Ovary (tissue), 9 donors: ENCODE measurements around the gene TPRG1L. TPM values are rescaled to one million over a fixed set of nuclear protein-coding genes. Genes with fewer than 3 reads are reported as not detected.
"Not testable (repeated sequence)": the region's sequence is repeated elsewhere in the genome, so short reads cannot be mapped to it uniquely, and the experiment has no call there.

Experiments
- DNase-seq, 5 donors: peaks; one replicate each; pipeline ENCODE4 v3.0.0-alpha.2; 2019 to 2020
- H3K27ac ChIP-seq, 2 donors: fragments of 200-600 bp; one replicate each; pipeline versions ENCODE4 v1.5.1 to v1.8.0; 2019 to 2022
- H3K27me3 ChIP-seq: fragments of 200-600 bp; one replicate; pipeline ENCODE4 v1.8.0; 2022
- H3K36me3 ChIP-seq: fragments of 200-600 bp; sonication (generic); one replicate; pipeline ENCODE4 v1.5.1; 2019
- H3K4me1 ChIP-seq: one replicate; pipeline ENCODE4 v1.8.1; 2013; ENCODE audit warnings: mild to moderate bottlenecking, moderate library complexity; ENCODE audit not compliant: insufficient read depth
- H3K4me3 ChIP-seq: fragments of 200-600 bp; sonication (generic); one replicate; pipeline ENCODE4 v1.5.1; 2017
- H3K9me3 ChIP-seq, 2 donors: fragments of 200-600 bp in 1 of 2; sonication (generic) in 1 of 2; one replicate each; pipeline versions ENCODE4 v1.5.1 to v1.8.1; 2013 to 2019; ENCODE audit warnings: mild to moderate bottlenecking in 1 of 2, moderate library complexity in 1 of 2
- CTCF ChIP-seq, 3 donors: fragments of 450-650 bp in 2 of 3; fragments of 200-600 bp in 1 of 3; IDR thresholded peaks; one replicate each; pipeline versions ENCODE4 v1.5.1 to v1.8.0; 2016 to 2022; ENCODE audit warnings: antibody characterized with exemption in 3 of 3, mild to moderate bottlenecking in 1 of 3
- EP300 ChIP-seq: sonication (generic); formaldehyde crosslinking; IDR thresholded peaks from one replicate; pipeline ENCODE4 v1.6.1; 2017; ENCODE audit warnings: antibody characterized with exemption
- POLR2A ChIP-seq: fragments of 450-650 bp; IDR thresholded peaks from one replicate; pipeline ENCODE4 v1.6.1; 2017; ENCODE audit warnings: antibody characterized with exemption, mild to moderate bottlenecking, moderate library complexity
- WGBS, 3 donors: extraction: QIAGEN DNeasy Blood & Tissue Kit in 1 of 3; methylation state at CpG; one replicate each; pipeline versions ENCODE4 v1.1.5 to v1.1.7; 2013 to 2017; 5-methylcytosine and 5-hydroxymethylcytosine counted together
- intact Hi-C, 4 donors: fragments of 100-400 bp; cut with DNase I; formaldehyde crosslinking; loops; one replicate each; pipeline versions ENCODE4 v1.11.0 to v1.15.1; 2022 to 2023
- polyA plus RNA-seq, 2 donors: library from polyadenylated mRNA; stranded (reverse); fragments of 200-250 nt in 1 of 2; fragments of 350-450 nt in 1 of 2; fragmentation: Illumina TruSeq in 1 of 2; extraction: RNeasy Lipid Tissue Mini Kit (QIAGEN cat#74804) in 1 of 2; gene quantifications; one replicate each; pipeline ENCODE4 v1.2.3, GENCODE V29; 2013 to 2014
- total RNA-seq, 7 donors: library from RNA; depleted of rRNA in 2 of 7; stranded (reverse); fragments of >200 nt in 2 of 7; fragmentation: NEBNext Ultra II Directional in 3 of 7; extraction: Animal tissue kit (Norgen Biotek cat#: 25700) in 3 of 7; gene quantifications; one replicate each; pipeline versions ENCODE4 v1.1.0 to v1.2.4, GENCODE V29; 2016 to 2023
- donor health status: DM: no; HTN: no; CAD: no; lungs with moderate emphysema.
- donor health status: DM: no; HTN: no; CAD: no.
- donor health status: Bipolar disorder and iron deficiency.
- donor health status: DM: yes; HTN: yes; CAD: no.
- donor health status: DM: no; HTN: no; CAD: no.
- donor health status: DM: yes; HTN: yes; CAD: no.

Gene TPRG1L
- total and polyA plus RNA-seq, 9 donors = 25.3 to 71.5 (median 44.2) TPM

- DNase-seq = no peak
- TF ChIP-seq EP300 = no peak
- TF ChIP-seq POLR2A = no peak
- no peak for TF ChIP-seq CTCF (IDR thresholded peaks at IDR 0.05)
- WGBS, 3 donors = 74 to 89% (median 82%) methylated on average over 9 of the region's 9 CpGs
- Histone ChIP-seq H3K4me1 (no peaks in the 10 kb centered on the region), H3K27ac (no peak overlapping the region), H3K9me3 (no peaks in the 10 kb centered on the region), H3K4me3 (no peak overlapping the region), H3K27me3 (no peaks in the 10 kb centered on the region), H3K36me3 (no peaks in the 10 kb centered on the region)
- intact Hi-C loops = no loop called here
Observed at GRCh38 chr1:3580231-3580630, 44.6 kb upstream of the TPRG1L start.

- no peak overlapping the region for H3K4me3 ChIP-seq
Observed at GRCh38 chr1:3581296-3582036, 43.3 kb upstream of the TPRG1L start.

GRCh38 chr1:3583751-3584150 lies 41.1 kb upstream of the TPRG1L start:
- not testable (repeated sequence) for H3K4me1 ChIP-seq, H3K27me3 ChIP-seq
- WGBS, 3 donors = 79 to 96% (median 83%) methylated on average over 12 to 21 of the region's 21 CpGs

More at GRCh38 chr1:3581296-3582036, 43.3 kb upstream of the TPRG1L start:
- TF ChIP-seq POLR2A = no peak
- TF ChIP-seq CTCF (IDR thresholded peaks at IDR 0.05) = no peak
- no peak for TF ChIP-seq EP300
- 54 to 63% (median 54%) methylated on average over 16 of the region's 16 CpGs for WGBS, 3 donors
- H3K27ac ChIP-seq = no peak overlapping the region
- DNase-seq = no peak
- H3K27me3 ChIP-seq = no peaks in the 10 kb centered on the region
- no peaks in the 10 kb centered on the region for H3K4me1 ChIP-seq
- no peaks in the 10 kb centered on the region for H3K36me3 ChIP-seq
- no peaks in the 10 kb centered on the region for H3K9me3 ChIP-seq
- intact Hi-C loops = no loop called here

GRCh38 chr1:3584915-3585314 lies 39.9 kb upstream of the TPRG1L start:
- WGBS, 3 donors = 84 to 89% (median 84%) methylated on average over 7 of the region's 7 CpGs
- Histone ChIP-seq H3K36me3 (no peaks in the 10 kb centered on the region), H3K27me3 (no peaks in the 10 kb centered on the region), H3K27ac (no peak overlapping the region), H3K4me3 (no peak overlapping the region), H3K9me3 (no peaks in the 10 kb centered on the region), H3K4me1 (no peaks in the 10 kb centered on the region)
- TF ChIP-seq POLR2A (no peak), CTCF (IDR thresholded peaks at IDR 0.05) (no peak), EP300 (no peak)
- DNase-seq = no peak
- intact Hi-C loops = no loop called here

More at GRCh38 chr1:3583751-3584150, 41.1 kb upstream of the TPRG1L start:
- DNase-seq, H3K27ac ChIP-seq, H3K9me3 ChIP-seq, H3K4me3 ChIP-seq, intact Hi-C loops, H3K36me3 ChIP-seq: not testable (repeated sequence)

GRCh38 chr1:3585353-3585868 lies 39.4 kb upstream of the TPRG1L start:
- H3K4me1 ChIP-seq, intact Hi-C loops, H3K36me3 ChIP-seq, DNase-seq, H3K4me3 ChIP-seq, H3K27me3 ChIP-seq, H3K27ac ChIP-seq, H3K9me3 ChIP-seq: not testable (repeated sequence)
- 69 to 76% (median 76%) methylated on average over 6 of the region's 6 CpGs for WGBS, 3 donors
